IMR-90 (cell line): ENCODE data around the gene PFKP. TPM values are rescaled to one million over a fixed set of nuclear protein-coding genes. Genes with fewer than 3 reads are reported as not detected.

ENCODE experiments used
- ATAC-seq: fragments of 200-7000 bp; cut with Tn5 transposase; 2 replicates; pipeline ENCODE4 v1.9.1; 2020; ENCODE audit warnings: low read depth, mild to moderate bottlenecking, moderate library complexity
- BruUV-seq: library from RNA; stranded (reverse); fragments of 400-500 nt; replicated peaks from 2 replicates; lab custom pipeline; 2021; lab: Mats Ljungman, UMichigan
- CTCF ChIA-PET: fragments of 300-600 bp; formaldehyde crosslinking; extraction: SDS; loops from one replicate; lab custom pipeline; 2021; ENCODE audit warnings: antibody characterized with exemption; lab: Yijun Ruan, JAX
- POLR2A ChIA-PET: fragments of 300-600 bp; sonication (Branson Sonifier 250); formaldehyde crosslinking; loops from one replicate; lab custom pipeline; 2022; ENCODE audit warnings: antibody characterized with exemption; ENCODE audit not compliant: unreplicated experiment; lab: Charles Lee
- DNase-seq: peaks from one replicate; pipeline ENCODE4 v3.0.0; 2013
- H2AFZ ChIP-seq: replicated peaks from 2 replicates; pipeline ENCODE3; 2013; ENCODE audit warnings: low read length, mild to moderate bottlenecking; ENCODE audit not compliant: poor library complexity
- H2AK5ac ChIP-seq: 2 replicates; pipeline ENCODE4 v1.6.1; 2013; ENCODE audit warnings: low read depth, low read length, inconsistent platforms
- H2AK9ac ChIP-seq: replicated peaks from 2 replicates; pipeline ENCODE3; 2013; ENCODE audit warnings: mild to moderate bottlenecking, low read depth, low read length, moderate library complexity; ENCODE audit not compliant: poor library complexity
- H2BK120ac ChIP-seq: 2 replicates; pipeline ENCODE4 v1.6.1; 2013; ENCODE audit warnings: low read depth, low read length, inconsistent platforms
- H2BK15ac ChIP-seq: 3 replicates; pipeline ENCODE4 v1.6.1; 2013; ENCODE audit warnings: low read depth, low read length, inconsistent platforms
- H2BK20ac ChIP-seq: 2 replicates; pipeline ENCODE4 v1.6.1; 2013; ENCODE audit warnings: low read depth, mild to moderate bottlenecking, inconsistent platforms, low read length, moderate library complexity
- H2BK5ac ChIP-seq: 2 replicates; pipeline ENCODE4 v1.6.1; 2013; ENCODE audit warnings: mild to moderate bottlenecking, low read depth, low read length, inconsistent platforms; ENCODE audit not compliant: poor library complexity, severe bottlenecking
- H3K14ac ChIP-seq: replicated peaks from 2 replicates; pipeline ENCODE4 v1.6.1; 2013; ENCODE audit warnings: low read depth, low read length, inconsistent platforms
- H3K18ac ChIP-seq: 2 replicates; pipeline ENCODE4 v1.6.1; 2013; ENCODE audit warnings: low read depth, low read length, control low read depth
- H3K23ac ChIP-seq: 2 replicates; pipeline ENCODE4 v1.6.1; 2013; ENCODE audit warnings: low read depth, low read length, inconsistent platforms
- H3K27ac ChIP-seq: 2 replicates; pipeline ENCODE4 v1.5.1; 2013; ENCODE audit warnings: mild to moderate bottlenecking, control low read depth, low read length; ENCODE audit not compliant: insufficient read depth
- H3K27me3 ChIP-seq: 2 replicates; pipeline ENCODE4 v1.6.1; 2013; ENCODE audit warnings: low read length; ENCODE audit not compliant: control insufficient read depth, insufficient read depth
- H3K36me3 ChIP-seq: 2 replicates; pipeline ENCODE4 v1.6.1; 2013; ENCODE audit warnings: low read length, mixed read lengths; ENCODE audit not compliant: control insufficient read depth, insufficient read depth
- H3K4ac ChIP-seq: 2 replicates; pipeline ENCODE4 v1.6.1; 2013; ENCODE audit warnings: low read depth, low read length, inconsistent platforms
- H3K4me1 ChIP-seq: 2 replicates; pipeline ENCODE4 v1.6.1; 2013; ENCODE audit warnings: low read length, mixed read lengths; ENCODE audit not compliant: control insufficient read depth, insufficient read depth
- H3K4me2 ChIP-seq: 2 replicates; pipeline ENCODE4 v1.6.1; 2013; ENCODE audit warnings: low read depth, mild to moderate bottlenecking, control low read depth, low read length, moderate library complexity
- H3K4me3 ChIP-seq: 2 replicates; pipeline ENCODE4 v1.5.1; 2013; ENCODE audit warnings: low read depth, mild to moderate bottlenecking, control low read depth, low read length, moderate library complexity; ENCODE audit not compliant: insufficient read depth
- H3K56ac ChIP-seq: 2 replicates; pipeline ENCODE4 v1.6.1; 2013; ENCODE audit warnings: low read length, inconsistent platforms; ENCODE audit not compliant: insufficient read depth; ENCODE audit errors: extremely low read depth
- H3K79me1 ChIP-seq, 2 experiments: 2 replicates each; pipeline ENCODE4 v1.6.1; 2013; ENCODE audit warnings: low read length in 2 of 2, inconsistent platforms in 1 of 2, low read depth in 1 of 2
- H3K9ac ChIP-seq: 2 replicates; pipeline ENCODE4 v1.6.1; 2013; ENCODE audit warnings: low read depth, low read length, control low read depth
- H3K9me1 ChIP-seq: 2 replicates; pipeline ENCODE4 v1.6.1; 2013; ENCODE audit warnings: low read length, inconsistent platforms; ENCODE audit not compliant: insufficient read depth
- H3K9me3 ChIP-seq: 2 replicates; pipeline ENCODE4 v1.6.1; 2013; ENCODE audit warnings: low read length; ENCODE audit not compliant: control insufficient read depth, insufficient read depth
- H4K20me1 ChIP-seq: 2 replicates; pipeline ENCODE4 v1.6.1; 2013; ENCODE audit warnings: low read length, inconsistent platforms; ENCODE audit not compliant: insufficient read depth
- H4K5ac ChIP-seq: 2 replicates; pipeline ENCODE4 v1.6.1; 2013; ENCODE audit warnings: mild to moderate bottlenecking, low read depth, low read length, control low read depth
- H4K8ac ChIP-seq, 2 experiments: 2 replicates each; pipeline ENCODE4 v1.6.1; 2013; ENCODE audit warnings: low read depth in 2 of 2, low read length in 2 of 2, control low read depth in 1 of 2, inconsistent platforms in 1 of 2
- H4K91ac ChIP-seq: 2 replicates; pipeline ENCODE4 v1.6.1; 2013; ENCODE audit warnings: low read depth, low read length, inconsistent platforms; ENCODE audit not compliant: insufficient read depth
- BHLHE40 ChIP-seq: fragments of 150-350 bp; IDR thresholded peaks from 2 replicates; pipeline ENCODE4 v1.6.1; 2016; ENCODE audit warnings: mild to moderate bottlenecking, low read depth, low read length
- CEBPB ChIP-seq: IDR thresholded peaks from 2 replicates; pipeline ENCODE4 v1.6.1; 2012; ENCODE audit warnings: low read depth, low read length, improper control_type of control experiment
- CHD1 ChIP-seq: IDR thresholded peaks from 2 replicates; pipeline ENCODE4 v1.6.1; 2012; ENCODE audit warnings: low read depth, low read length, improper control_type of control experiment
- MAFK ChIP-seq: IDR thresholded peaks from 2 replicates; pipeline ENCODE4 v1.6.1; 2012; ENCODE audit warnings: low read depth, low read length, improper control_type of control experiment
- MAZ ChIP-seq: IDR thresholded peaks from 2 replicates; pipeline ENCODE4 v1.6.1; 2012; ENCODE audit warnings: low read depth, mild to moderate bottlenecking, low read length, improper control_type of control experiment, moderate library complexity, borderline replicate concordance
- MXI1 ChIP-seq: IDR thresholded peaks from 2 replicates; pipeline ENCODE4 v1.6.1; 2012; ENCODE audit warnings: low read depth, mild to moderate bottlenecking, low read length, moderate library complexity, borderline replicate concordance
- POLR2A ChIP-seq: IDR thresholded peaks from 2 replicates; pipeline ENCODE4 v1.6.1; 2012; ENCODE audit warnings: mild to moderate bottlenecking, low read depth, low read length
- RAD21 ChIP-seq: IDR thresholded peaks from 2 replicates; pipeline ENCODE4 v1.6.1; 2012; ENCODE audit warnings: low read length, improper control_type of control experiment
- RFX5 ChIP-seq: IDR thresholded peaks from 2 replicates; pipeline ENCODE4 v1.8.0; 2012; ENCODE audit warnings: low read depth, mild to moderate bottlenecking, low read length, moderate library complexity
- WGBS, 2 experiments: methylation state at CpG; one replicate each; pipeline versions ENCODE4 v1.1.5 to v1.1.7; 2013; ENCODE audit warnings: missing lambda C conversion rate in 2 of 2; ENCODE audit not compliant: insufficient read length in 1 of 2; ENCODE audit errors: extremely low coverage in 2 of 2; 5-methylcytosine and 5-hydroxymethylcytosine counted together
- dilution Hi-C: fragments of 300-500 bp; cut with HindIII; formaldehyde crosslinking; loops from one replicate; pipeline ENCODE4 v1.14.3; 2018; ENCODE audit warnings: low sequenced_read_pairs; ENCODE audit not compliant: unreplicated experiment
- in situ Hi-C: fragments of 300-500 bp; cut with MboI; formaldehyde crosslinking; loops from 3 replicates; pipeline ENCODE4 v1.14.3; 2019; ENCODE audit warnings: low sequenced_read_pairs, inconsistent platforms, mixed read lengths
- intact Hi-C: fragments of 100-400 bp; cut with micrococcal nuclease; formaldehyde crosslinking; loops from 2 replicates; pipeline ENCODE4 v1.10.0; 2022
- polyA plus RNA-seq, 3 experiments: library from polyadenylated mRNA; depleted of rRNA; stranded (reverse); fragments of >200 nt; gene quantifications; 2 replicates each; pipeline ENCODE4 v1.2.3, GENCODE V29; 2012; ENCODE audit warnings: low replicate concordance in 1 of 3
- total RNA-seq: library from RNA; depleted of rRNA; stranded (reverse); fragments of >200 nt; gene quantifications from 2 replicates; pipeline ENCODE4 v1.2.3, GENCODE V29; 2012

Gene PFKP
- total and polyA plus RNA-seq, 2 of the 4 experiments (the other 2 are of a cell fraction) = 223 to 294 TPM

GRCh38 chr10:3085785-3086567, 18.6 kb downstream of the PFKP start:
- POLR2A ChIA-PET = no interaction called here
- in situ Hi-C loops = no loop called here

More at GRCh38 chr10:3085785-3086567, 18.6 kb downstream of the PFKP start:
- Histone ChIP-seq H3K9me1 (peaks cover 14% of the 10 kb centered on the region; the same call in 1 of the 2 replicates), H3K4me3 (no peak overlapping the region), H3K27ac (no peak overlapping the region), H3K9me3 (no peaks in the 10 kb centered on the region), H3K36me3 (peaks cover 40% of the 10 kb centered on the region), H3K27me3 (no peaks in the 10 kb centered on the region), H2BK15ac (no peak overlapping the region), H2BK120ac (no peak overlapping the region), H2AK9ac (peak overlapping the region; percentile 10), H2BK20ac (no peak overlapping the region), H3K79me1 (peaks cover 13 to 63% of the 10 kb centered on the region in 2 experiments), H3K56ac (no peak overlapping the region), H2AK5ac (no peak overlapping the region; the same call in 1 of the 2 replicates), H3K4me1 (peaks cover 13% of the 10 kb centered on the region), H3K23ac (no peak overlapping the region), H3K18ac (no peak overlapping the region), H4K91ac (no peak overlapping the region), H4K20me1 (peaks cover 53% of the 10 kb centered on the region), H3K4ac (no peak overlapping the region), H3K14ac (no peak overlapping the region), H4K5ac (no peak overlapping the region), H3K4me2 (no peak overlapping the region), H2BK5ac (no peak overlapping the region), H3K9ac (no peak overlapping the region), H4K8ac (no peak overlapping the region), H2AFZ (no peak overlapping the region)
- 88% methylated on average over 7 of the region's 20 CpGs; no CpG with 5 or more reads in 1 of the 2 experiments for WGBS, 2 experiments
- ATAC-seq (no peak), DNase-seq (no peak)
- no TSS peak for BruUV-seq
- TF ChIP-seq CEBPB (no peak), RAD21 (no peak), MXI1 (no peak), BHLHE40 (no peak), CHD1 (no peak), POLR2A (no peak), MAZ (no peak), MAFK (no peak), RFX5 (no peak)
- dilution Hi-C loops = no loop called here
- CTCF ChIA-PET = no interaction called here
- intact Hi-C loops = no loop called here
